ENCODE measurements around the gene ARF5.

Gene ARF5

DNA sequence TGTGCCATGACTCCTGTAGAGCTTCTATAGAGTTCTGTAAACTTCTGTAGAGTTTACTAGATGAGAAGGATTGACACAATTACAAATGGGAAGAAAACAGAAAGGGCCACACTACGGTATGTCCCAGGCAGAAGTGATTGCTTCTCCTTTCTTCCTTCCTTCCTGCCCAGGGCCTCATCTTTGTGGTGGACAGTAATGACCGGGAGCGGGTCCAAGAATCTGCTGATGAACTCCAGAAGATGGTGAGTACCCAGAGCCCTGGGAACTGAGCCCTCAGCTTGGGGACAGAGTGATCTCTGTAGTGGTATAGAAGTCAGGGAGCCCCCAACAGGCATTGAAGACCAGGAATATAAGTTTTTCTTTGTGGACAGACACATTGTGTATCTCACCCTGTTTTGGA lies 1.7 kb downstream of the ARF5 start:
- no peak for FAIRE-seq

- no peak for FAIRE-seq
These were observed 3.0 kb downstream of the ARF5 start for GRCh38 chr7:127591189-127591588.

GRCh38 chr7:127591591-127591990 lies 3.4 kb downstream of the ARF5 start:
- no peak for FAIRE-seq

DNA sequence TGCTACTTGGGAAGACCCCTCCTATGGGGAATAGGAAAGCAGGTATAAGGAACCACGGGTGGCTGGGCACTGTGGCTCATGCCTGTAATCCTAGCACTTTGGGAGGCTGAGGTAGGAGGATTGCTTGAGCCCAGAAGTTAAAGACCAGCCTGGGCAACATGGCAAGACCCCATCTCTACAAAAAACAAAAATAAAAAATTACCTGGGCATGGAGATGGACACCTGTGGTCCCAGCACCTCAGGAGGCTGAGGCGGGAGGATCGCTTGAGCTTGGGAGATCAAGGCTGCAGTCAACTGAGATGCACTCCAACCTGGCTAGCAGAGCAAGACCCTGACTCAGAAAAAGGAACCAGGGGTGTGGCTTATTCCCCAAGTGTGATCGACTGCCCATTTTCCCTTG lies 4.3 kb downstream of the ARF5 start:
- no peak for FAIRE-seq

- no peak for FAIRE-seq
These were observed 6.3 kb downstream of the ARF5 start for GRCh38 chr7:127594490-127594889.

DNA sequence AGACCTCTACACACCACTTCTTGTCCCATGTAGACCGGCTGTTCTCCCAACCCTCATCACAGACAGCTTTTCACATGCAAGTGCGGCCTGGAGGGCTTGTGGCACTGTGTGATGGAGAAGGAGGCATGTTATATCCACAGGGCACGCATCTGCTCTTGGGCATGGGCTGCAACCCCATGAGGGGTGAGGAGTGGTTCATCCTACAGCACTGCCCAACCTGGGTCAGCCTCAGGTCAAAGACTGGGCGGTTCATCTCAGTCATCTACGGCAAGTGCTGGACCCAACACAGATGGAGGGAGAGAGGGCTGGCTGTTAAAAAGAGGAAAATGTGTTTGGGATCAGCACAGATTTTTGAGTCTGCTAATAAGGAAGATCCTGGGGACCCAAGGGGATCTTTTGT lies 7.5 kb downstream of the ARF5 start:
- FAIRE-seq, result no peak

DNA sequence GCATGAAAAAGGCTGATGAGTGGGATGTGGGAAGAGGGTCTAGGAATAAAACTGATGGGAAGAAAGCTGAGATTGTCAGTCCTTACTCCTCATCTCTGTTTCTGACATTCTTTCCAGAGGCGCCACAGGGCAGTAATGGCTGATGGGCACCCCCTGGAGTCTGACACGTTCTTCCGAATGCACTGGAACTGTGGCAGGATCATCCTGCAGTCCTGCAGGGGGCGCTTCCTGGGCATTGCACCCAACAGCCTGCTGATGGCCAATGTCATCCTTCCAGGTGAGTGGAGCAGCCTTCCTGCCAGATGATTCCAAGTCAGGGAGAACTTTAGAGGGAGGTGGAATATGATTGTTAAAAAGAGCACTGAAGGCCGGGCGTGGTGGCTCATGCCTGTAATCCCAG lies 10.1 kb downstream of the ARF5 start:
- no peak for FAIRE-seq

- FAIRE-seq, result no peak
These were observed 12.7 kb downstream of the ARF5 start for GRCh38 chr7:127600885-127601284.

- no peak for FAIRE-seq
These were observed 20.2 kb downstream of the ARF5 start for GRCh38 chr7:127608446-127608845.

DNA sequence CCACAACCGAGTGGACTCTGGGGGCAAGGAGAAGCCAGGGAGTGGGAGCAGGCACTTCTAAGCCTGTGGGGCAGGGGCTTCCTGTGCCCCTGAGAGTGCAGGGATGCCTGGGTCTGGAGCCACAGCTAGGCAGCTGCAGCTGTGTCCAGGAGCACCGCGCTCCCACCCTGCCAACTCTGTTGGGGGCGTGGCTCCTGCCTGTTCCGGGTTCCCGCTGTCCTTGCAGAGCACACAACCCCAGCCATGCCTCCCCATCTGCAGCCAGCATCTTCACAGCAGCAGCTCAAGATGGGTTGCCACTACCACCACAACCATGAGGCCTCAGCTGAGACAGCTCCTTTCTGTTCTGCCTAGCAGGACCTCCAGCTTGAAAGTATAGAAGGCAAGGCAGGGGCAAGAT lies 21.1 kb downstream of the ARF5 start:
- no peak for FAIRE-seq

DNA sequence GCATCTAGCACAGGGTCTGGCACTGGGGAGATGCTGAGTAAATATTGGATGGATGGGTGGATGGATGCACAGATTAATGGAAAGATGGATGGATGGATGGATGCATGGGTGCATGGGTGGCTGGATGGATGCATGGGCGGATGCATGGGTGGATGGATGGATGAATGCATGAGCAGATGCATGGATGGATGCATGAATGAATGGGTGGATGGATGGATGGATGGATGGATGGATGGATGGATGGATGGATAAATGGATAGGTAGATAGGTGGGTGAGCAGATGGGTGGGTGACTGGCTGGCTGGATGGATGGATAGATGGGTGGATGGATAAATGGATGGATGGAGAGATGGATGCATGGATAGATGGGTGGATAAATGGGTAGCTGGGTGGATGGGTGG lies 24.1 kb downstream of the ARF5 start:
- FAIRE-seq, result no peak

DNA sequence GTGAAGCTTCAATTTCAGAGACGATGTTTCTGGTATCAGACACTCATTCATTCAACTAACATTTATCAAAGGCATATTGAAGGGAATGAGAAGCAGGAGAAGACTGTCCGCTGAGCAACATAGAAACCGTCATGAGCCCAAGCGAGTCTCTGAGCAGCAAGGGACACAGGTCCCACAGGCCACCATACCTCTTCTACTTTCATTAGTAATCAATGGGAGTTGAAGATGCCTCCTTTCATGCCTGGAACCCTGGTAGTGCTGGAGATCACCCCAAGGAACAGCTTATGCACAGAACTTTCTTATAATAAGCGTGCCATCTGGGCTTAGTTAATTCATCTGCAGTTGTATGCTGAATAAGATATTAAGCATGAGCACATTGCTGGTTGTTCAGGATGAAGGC lies 28.5 kb downstream of the ARF5 start:
- no peak for FAIRE-seq

DNA sequence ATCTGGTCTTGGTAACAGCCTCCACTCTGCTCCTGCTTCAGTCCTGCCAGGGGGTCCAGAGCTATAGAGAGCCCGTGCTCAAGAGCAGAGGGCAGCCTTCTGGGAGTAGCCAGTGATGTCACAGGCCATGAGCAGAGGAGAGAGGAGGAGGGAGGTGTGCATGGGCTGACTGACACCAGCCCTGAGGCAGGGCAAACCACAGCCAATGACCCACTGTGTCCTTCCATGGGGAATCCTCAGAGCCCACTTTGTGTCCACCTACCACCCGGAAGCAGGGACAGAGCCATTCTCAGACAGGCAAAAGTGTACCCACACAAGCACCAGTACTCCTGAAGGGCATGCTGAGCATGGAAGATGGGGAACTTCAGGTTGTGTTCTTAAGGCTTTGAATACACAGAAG lies 29.8 kb downstream of the ARF5 start, which contains the start of gene PAX4:
TSS of gene PAX4 (minus strand) at position 101 of the 400 bp plus-strand sequence. CDS start 2,214 bp downstream, outside the sequence.
- no peak for FAIRE-seq

DNA sequence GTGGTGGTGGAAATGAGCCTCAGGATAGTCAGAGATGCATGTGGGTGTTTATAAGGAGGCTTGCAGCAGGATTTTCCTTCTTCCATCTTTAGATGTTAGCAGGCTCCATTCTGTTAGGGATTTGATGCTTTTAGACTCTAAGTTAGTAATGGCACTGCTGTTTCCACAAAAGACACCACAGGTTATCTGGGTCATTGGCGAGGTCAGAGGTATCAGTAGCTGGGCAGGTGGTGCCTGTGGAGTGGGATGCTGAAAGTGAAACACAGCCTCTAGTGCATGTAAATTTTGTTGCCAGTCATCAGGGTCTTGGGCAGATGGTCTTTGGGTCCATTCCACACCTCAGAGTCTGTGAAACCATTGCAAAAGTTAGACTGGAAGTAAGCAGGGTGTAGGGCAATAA lies 30.6 kb downstream of the ARF5 start:
- FAIRE-seq, result no peak

DNA sequence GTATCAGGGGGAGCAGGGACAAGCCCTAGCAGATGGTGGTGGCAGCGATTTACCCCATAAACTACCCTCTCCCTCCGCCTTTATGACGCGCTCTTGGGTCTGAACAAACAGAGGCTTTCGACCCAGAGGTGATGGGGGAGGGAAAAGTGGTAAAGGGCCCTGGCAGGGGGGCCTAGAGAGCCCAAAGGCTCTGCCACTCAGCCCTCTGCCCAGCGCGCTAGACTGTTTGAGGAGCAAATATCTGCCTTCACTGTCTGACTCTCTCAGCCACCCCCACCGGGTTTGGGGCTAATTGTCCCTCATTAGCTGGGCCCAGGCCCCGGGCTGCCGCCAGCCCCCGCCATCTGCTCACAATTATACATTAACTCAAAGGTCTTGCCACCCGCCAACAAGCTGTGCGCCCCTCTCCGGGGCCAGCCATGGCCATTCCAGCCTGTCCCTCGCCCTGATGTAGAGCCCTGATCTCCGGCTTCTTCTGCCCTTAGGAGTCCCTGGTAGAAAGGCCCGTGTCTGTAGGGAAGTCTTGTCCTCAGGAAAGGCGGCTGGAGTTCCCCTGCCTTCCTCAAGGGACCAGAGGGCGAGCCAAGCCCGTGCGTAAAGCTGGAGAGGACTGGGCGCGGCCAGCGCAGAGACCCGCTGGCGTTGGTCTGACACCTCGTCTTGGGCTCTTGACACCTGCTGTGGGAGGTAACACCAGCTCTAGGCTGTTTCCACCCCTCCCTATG lies 31.6 kb downstream of the ARF5 start:
- FAIRE-seq, result no peak

DNA sequence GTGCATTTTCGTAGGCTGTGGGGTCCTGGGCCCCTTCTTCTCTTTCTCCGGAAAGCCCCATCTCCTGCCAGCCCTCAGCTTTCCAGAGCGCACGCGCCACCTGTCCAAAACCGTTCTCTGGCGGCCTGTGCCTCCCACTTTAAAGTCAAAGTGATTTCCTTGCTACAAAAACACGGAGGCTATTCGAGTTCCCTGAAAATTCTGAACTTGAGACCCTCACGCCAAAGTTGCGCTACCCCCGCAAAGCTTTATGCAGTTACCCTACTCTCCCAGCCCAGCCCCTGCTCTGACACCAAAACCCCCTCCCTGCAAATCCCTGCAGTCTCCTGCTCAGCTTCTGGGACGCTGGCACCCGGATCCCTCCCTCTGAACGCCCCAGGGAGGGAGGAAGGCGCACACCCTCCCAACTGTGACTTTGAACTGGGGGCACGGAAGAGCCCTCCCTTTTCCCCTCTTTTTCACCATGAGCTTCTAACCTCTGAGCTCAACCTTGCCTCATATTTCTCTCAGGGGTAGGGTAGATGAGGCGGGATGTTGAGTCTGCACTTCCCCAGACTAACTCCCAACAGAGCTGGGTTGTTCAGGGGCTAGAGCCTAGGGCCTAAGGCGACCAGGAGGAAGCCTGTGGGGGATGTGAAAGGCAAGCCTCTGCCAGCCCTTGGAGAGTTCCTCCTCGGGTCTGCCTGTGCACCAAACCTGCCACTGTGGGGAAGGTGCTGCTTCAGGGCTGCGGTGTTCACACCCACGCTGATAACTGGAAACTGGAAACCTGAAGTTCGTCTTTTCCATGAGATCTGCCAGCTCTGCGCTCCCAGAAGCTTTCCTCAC lies 32.4 kb downstream of the ARF5 start:
- FAIRE-seq, result no peak

- no peak for FAIRE-seq
These were observed 37.1 kb downstream of the ARF5 start for GRCh38 chr7:127625331-127625730.

DNA sequence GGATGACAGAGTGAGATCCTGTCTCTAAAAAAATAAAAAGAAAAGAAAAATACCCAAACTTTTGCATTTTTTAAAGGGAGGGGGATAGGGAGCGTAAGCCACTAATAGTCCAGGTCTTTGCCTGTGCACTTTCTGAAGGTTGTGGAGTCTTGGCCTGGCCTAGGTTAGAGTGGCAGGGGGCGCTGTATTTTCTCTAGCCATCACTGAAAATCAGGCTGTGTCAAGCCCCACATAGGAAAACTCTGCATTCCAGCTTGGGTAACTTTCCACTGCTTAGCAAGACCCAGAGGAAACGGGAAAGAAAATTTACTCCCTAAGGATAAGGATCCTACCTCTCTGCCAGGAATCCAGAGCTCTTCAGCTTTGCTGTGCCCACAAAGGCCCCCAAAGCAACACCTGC lies 40.2 kb downstream of the ARF5 start:
- no peak for FAIRE-seq

- FAIRE-seq, result no peak
These were observed 41.1 kb downstream of the ARF5 start for GRCh38 chr7:127629268-127629854.

- FAIRE-seq, result no peak
These were observed 44.2 kb downstream of the ARF5 start for GRCh38 chr7:127632276-127632910.

GRCh38 chr7:127635659-127636285 lies 47.6 kb downstream of the ARF5 start:
- FAIRE-seq, result no peak

- FAIRE-seq, result no peak
These were observed 50.0 kb downstream of the ARF5 start for GRCh38 chr7:127638197-127638596.
